Tibial nerve (tissue), 4 donors: ENCODE measurements around the gene ABHD12. TPM values are rescaled to one million over a fixed set of nuclear protein-coding genes. Genes with fewer than 3 reads are reported as not detected.

Experiments
- DNase-seq, 2 donors: peaks; one replicate each; pipeline ENCODE4 v3.0.0-alpha.2; 2019; ENCODE audit warnings: low spot score in 2 of 2
- H3K27ac ChIP-seq, 4 donors: fragments of 200-600 bp; sonication (generic) in 3 of 4; one replicate each; pipeline ENCODE4 v1.5.1; 2017 to 2019; ENCODE audit warnings: mild to moderate bottlenecking in 1 of 4
- H3K27me3 ChIP-seq, 2 donors: fragments of 200-600 bp; sonication (generic) in 1 of 2; one replicate each; pipeline versions ENCODE4 v1.5.1 to v1.6.0; 2017 to 2019
- H3K36me3 ChIP-seq, 3 donors: fragments of 200-600 bp; sonication (generic); one replicate each; pipeline ENCODE4 v1.5.1; 2018 to 2019
- H3K4me1 ChIP-seq, 4 donors: fragments of 200-600 bp; sonication (generic) in 3 of 4; one replicate each; pipeline ENCODE4 v1.5.1; 2017 to 2019
- H3K4me3 ChIP-seq, 4 donors: fragments of 200-600 bp; sonication (generic) in 3 of 4; one replicate each; pipeline ENCODE4 v1.5.1; 2017 to 2019; ENCODE audit warnings: mild to moderate bottlenecking in 1 of 4, moderate library complexity in 1 of 4
- H3K9me3 ChIP-seq, 4 donors: fragments of 200-600 bp; sonication (generic) in 3 of 4; one replicate each; pipeline ENCODE4 v1.5.1; 2017 to 2019
- CTCF ChIP-seq, 5 experiments: fragments of 200-600 bp in 3 of 5; fragments of 450-650 bp in 2 of 5; sonication (generic) in 3 of 5; IDR thresholded peaks; one replicate each; pipeline ENCODE4 v1.5.1; 2016 to 2019; ENCODE audit warnings: antibody characterized with exemption in 5 of 5, mild to moderate bottlenecking in 3 of 5, moderate library complexity in 2 of 5
- EP300 ChIP-seq, 2 donors: sonication (generic); formaldehyde crosslinking; IDR thresholded peaks; one replicate each; pipeline ENCODE4 v1.6.1; 2017; ENCODE audit warnings: antibody characterized with exemption in 2 of 2, mild to moderate bottlenecking in 1 of 2
- POLR2A ChIP-seq, 2 donors: fragments of 450-650 bp; IDR thresholded peaks; one replicate each; pipeline ENCODE4 v1.6.1; 2017; ENCODE audit warnings: antibody characterized with exemption in 2 of 2, mild to moderate bottlenecking in 2 of 2, moderate library complexity in 2 of 2
- WGBS, 2 donors: methylation state at CpG; one replicate each; pipeline ENCODE4 v1.1.5; 2018; 5-methylcytosine and 5-hydroxymethylcytosine counted together
- total RNA-seq, 4 donors: library from RNA; depleted of rRNA; stranded (reverse); fragments of >200 nt; gene quantifications; one replicate each; pipeline ENCODE4 v1.1.0, GENCODE V29; 2016

ABHD12 gene
- total RNA-seq, 4 donors from 2014 or later: 67.2 to 116 (median 105) TPM

GRCh38 chr20:25310268-25310920, 80.2 kb downstream of the ABHD12 start:
- Histone ChIP-seq H3K27me3 (no peaks in the 10 kb centered on the region), H3K4me1 (peaks cover 0 to 52% (median 35%) of the 10 kb centered on the region in 4 donors), H3K36me3 (peaks cover 0 to 36% (median 0%) of the 10 kb centered on the region in 3 donors), H3K4me3 (peak overlapping the region in 2 of 4 donors; percentile 10 to 30), H3K27ac (peak overlapping the region; percentile 85 to 92 (median 86)), H3K9me3 (no peaks in the 10 kb centered on the region)
- TF ChIP-seq EP300 (IDR thresholded peaks at IDR 0.05) (peak in 1 of 2 donors; percentile 82), POLR2A (IDR thresholded peaks at IDR 0.05) (peak in 1 of 2 donors; percentile 9), CTCF (IDR thresholded peaks at IDR 0.05) (peak; percentile 20 to 73 (median 72))
- DNase-seq: peak; percentile 41 to 81
- 12 to 18% methylated on average over 6 of the region's 6 CpGs for WGBS, 2 donors

- no peaks in the 10 kb centered on the region for H3K9me3 ChIP-seq
- TF ChIP-seq EP300 (IDR thresholded peaks at IDR 0.05): no peak
- no peak for TF ChIP-seq POLR2A (IDR thresholded peaks at IDR 0.05)
- no peak for TF ChIP-seq CTCF (IDR thresholded peaks at IDR 0.05)
- H3K4me3 ChIP-seq: peak overlapping the region in 1 of 4 donors; percentile 4
- H3K4me1 ChIP-seq: peaks cover 0 to 44% (median 33%) of the 10 kb centered on the region in 4 donors
- 47 to 51% methylated on average over 14 to 18 of the region's 18 CpGs for WGBS, 2 donors
- peak overlapping the region; percentile 85 to 92 (median 86) for H3K27ac ChIP-seq
- no peaks in the 10 kb centered on the region for H3K27me3 ChIP-seq
- peaks cover 0 to 39% (median 0%) of the 10 kb centered on the region in 3 donors for H3K36me3 ChIP-seq
- DNase-seq: peak; percentile 46 to 47
Observed at GRCh38 chr20:25309395-25310267, 81.0 kb downstream of the ABHD12 start.

- Histone ChIP-seq H3K4me1 (peaks cover 0 to 44% (median 33%) of the 10 kb centered on the region in 4 donors), H3K4me3 (no peak overlapping the region), H3K27ac (peak overlapping the region; percentile 85 to 92 (median 86)), H3K27me3 (no peaks in the 10 kb centered on the region), H3K36me3 (peaks cover 0 to 47% (median 0%) of the 10 kb centered on the region in 3 donors), H3K9me3 (no peaks in the 10 kb centered on the region)
- WGBS, 2 donors: 76 to 80% methylated on average over 17 of the region's 17 CpGs
- TF ChIP-seq POLR2A (IDR thresholded peaks at IDR 0.05) (no peak), EP300 (IDR thresholded peaks at IDR 0.05) (no peak), CTCF (IDR thresholded peaks at IDR 0.05) (no peak)
- no peak for DNase-seq
Observed at GRCh38 chr20:25308671-25309394, 81.8 kb downstream of the ABHD12 start.

DNA sequence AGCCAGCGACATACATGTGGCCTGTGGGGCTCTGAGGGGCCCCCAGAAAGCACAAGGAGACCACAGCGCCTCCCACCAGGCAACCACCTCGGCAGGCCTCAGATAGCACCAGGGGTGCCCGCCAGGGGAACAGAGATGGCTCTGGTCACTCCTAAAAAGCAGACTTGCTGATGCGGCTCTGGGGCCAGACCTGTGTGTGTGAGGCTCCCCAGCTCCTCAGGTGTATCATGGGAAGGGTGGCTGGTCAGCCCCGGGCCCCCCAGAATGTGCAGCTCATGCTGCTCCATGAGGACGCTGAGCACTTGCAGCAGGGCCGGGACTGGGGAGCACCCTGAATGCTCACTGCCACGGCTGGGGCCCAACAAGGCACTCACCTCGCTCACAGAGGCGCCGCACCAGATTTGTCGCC, 82.5 kb downstream of the ABHD12 start:
- Histone ChIP-seq H3K27ac (peak overlapping the region in 2 of 4 donors; percentile 87 to 92), H3K27me3 (no peaks in the 10 kb centered on the region), H3K36me3 (peaks cover 0 to 54% (median 0%) of the 10 kb centered on the region in 3 donors), H3K4me1 (peaks cover 0 to 44% (median 33%) of the 10 kb centered on the region in 4 donors), H3K9me3 (no peaks in the 10 kb centered on the region), H3K4me3 (no peak overlapping the region)
- no peak for TF ChIP-seq POLR2A (IDR thresholded peaks at IDR 0.05)
- TF ChIP-seq EP300 (IDR thresholded peaks at IDR 0.05): no peak
- no peak for TF ChIP-seq CTCF (IDR thresholded peaks at IDR 0.05)
- WGBS, 2 donors: 84 to 89% methylated on average over 12 to 13 of the region's 13 CpGs
- no peak for DNase-seq
